Neural cell (in vitro differentiated cells): ENCODE results near the gene CPAMD8.
"Not testable (repeated sequence)": the region's sequence is repeated elsewhere in the genome, so short reads cannot be mapped to it uniquely, and the experiment has no call there.

Experiments
- EP300 ChIP-seq: fragments of 450-650 bp; conservative IDR thresholded peaks from 2 replicates; pipeline ENCODE4 v1.6.1; 2014; ENCODE audit warnings: antibody characterized with exemption, mild to moderate bottlenecking, moderate library complexity; ENCODE audit not compliant: poor library complexity, severe bottlenecking
- TF ChIP-seq, protein P1 (sequence below): fragments of 450-650 bp; IDR thresholded peaks from 2 replicates; pipeline ENCODE4 v1.5.1; 2014; ENCODE audit warnings: antibody characterized with exemption, mild to moderate bottlenecking, moderate library complexity; ENCODE audit not compliant: poor library complexity, severe bottlenecking

DNA sequence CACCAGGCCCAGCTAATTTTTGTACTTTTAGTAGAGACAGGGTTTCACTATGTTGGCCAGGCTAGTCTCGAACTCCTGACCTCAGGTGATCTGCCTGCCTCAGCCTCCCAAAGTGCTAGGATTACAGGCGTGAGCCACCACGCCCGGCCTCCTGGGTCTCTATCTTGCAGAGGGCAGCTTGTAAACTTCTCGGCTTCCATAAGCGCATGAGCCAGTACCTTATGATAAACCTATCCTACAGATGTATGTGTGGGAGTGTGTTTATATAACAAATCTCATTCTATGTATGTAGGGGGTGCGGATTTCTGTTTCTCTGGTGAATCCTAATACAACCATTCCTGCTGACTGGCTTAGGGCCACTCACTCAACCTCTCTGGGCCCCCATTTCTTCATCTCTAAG lies 86.5 kb downstream of the CPAMD8 start:
- TF ChIP-seq EP300, result not testable (repeated sequence)
- TF ChIP-seq, protein P1, sequence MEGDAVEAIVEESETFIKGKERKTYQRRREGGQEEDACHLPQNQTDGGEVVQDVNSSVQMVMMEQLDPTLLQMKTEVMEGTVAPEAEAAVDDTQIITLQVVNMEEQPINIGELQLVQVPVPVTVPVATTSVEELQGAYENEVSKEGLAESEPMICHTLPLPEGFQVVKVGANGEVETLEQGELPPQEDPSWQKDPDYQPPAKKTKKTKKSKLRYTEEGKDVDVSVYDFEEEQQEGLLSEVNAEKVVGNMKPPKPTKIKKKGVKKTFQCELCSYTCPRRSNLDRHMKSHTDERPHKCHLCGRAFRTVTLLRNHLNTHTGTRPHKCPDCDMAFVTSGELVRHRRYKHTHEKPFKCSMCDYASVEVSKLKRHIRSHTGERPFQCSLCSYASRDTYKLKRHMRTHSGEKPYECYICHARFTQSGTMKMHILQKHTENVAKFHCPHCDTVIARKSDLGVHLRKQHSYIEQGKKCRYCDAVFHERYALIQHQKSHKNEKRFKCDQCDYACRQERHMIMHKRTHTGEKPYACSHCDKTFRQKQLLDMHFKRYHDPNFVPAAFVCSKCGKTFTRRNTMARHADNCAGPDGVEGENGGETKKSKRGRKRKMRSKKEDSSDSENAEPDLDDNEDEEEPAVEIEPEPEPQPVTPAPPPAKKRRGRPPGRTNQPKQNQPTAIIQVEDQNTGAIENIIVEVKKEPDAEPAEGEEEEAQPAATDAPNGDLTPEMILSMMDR, result not testable (repeated sequence)
